Prostate gland (tissue), 2 donors: ENCODE data around the gene ARMC12.

Experiments
- POLR2AphosphoS5 ChIP-seq: sonication (generic); formaldehyde crosslinking; IDR thresholded peaks from one replicate; pipeline ENCODE4 v1.6.1; 2017; ENCODE audit warnings: antibody characterized with exemption
- TF ChIP-seq, protein P1 (sequence below), 4 experiments: fragments of 200-600 bp in 2 of 4; fragments of 450-650 bp in 2 of 4; sonication (generic) in 2 of 4; IDR thresholded peaks; 1 replicate in 3 of 4; 2 replicates in 1 of 4; pipeline ENCODE4 v1.5.1; 2016 to 2019; ENCODE audit warnings: antibody characterized with exemption in 4 of 4, mild to moderate bottlenecking in 2 of 4, moderate library complexity in 2 of 4

DNA sequence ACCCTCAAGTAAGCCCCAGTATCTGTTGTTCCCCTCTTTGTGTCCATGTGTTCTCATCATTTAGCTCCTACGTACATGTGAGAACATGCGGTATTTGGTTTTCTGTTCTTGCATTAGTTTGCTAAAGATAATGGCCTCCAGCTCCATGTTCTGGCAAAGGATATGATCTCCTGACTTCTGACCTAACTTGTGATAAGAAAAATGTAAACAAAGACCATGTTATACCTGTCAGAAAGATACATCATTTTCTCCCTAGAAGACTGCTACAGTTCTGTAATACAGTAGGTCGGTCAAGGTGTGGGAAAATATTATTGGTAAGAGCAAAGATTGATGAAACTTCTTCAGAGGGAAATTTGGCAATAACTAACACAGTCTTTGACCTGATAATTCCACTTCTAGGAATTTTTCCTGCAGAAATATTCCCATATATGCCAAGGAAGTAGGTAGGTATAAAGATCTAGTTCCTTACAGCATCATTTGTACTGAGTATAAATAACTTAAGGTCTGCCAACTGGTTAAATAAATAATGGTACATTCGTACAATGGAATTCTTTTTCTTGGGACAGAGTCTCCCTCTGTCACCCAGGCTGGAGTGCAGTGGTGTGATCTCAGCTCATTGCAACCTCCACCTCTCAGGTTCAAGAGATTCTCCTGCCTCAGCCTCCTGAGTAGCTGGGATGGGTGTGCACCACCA lies 29.0 kb upstream of the ARMC12 start:
- TF ChIP-seq, protein P1, sequence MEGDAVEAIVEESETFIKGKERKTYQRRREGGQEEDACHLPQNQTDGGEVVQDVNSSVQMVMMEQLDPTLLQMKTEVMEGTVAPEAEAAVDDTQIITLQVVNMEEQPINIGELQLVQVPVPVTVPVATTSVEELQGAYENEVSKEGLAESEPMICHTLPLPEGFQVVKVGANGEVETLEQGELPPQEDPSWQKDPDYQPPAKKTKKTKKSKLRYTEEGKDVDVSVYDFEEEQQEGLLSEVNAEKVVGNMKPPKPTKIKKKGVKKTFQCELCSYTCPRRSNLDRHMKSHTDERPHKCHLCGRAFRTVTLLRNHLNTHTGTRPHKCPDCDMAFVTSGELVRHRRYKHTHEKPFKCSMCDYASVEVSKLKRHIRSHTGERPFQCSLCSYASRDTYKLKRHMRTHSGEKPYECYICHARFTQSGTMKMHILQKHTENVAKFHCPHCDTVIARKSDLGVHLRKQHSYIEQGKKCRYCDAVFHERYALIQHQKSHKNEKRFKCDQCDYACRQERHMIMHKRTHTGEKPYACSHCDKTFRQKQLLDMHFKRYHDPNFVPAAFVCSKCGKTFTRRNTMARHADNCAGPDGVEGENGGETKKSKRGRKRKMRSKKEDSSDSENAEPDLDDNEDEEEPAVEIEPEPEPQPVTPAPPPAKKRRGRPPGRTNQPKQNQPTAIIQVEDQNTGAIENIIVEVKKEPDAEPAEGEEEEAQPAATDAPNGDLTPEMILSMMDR (IDR thresholded peaks at IDR 0.05) = no peak
- no peak for TF ChIP-seq POLR2AphosphoS5
